Right atrium auricular region (tissue), 2 donors: ENCODE measurements around the gene ILF3. TPM values are rescaled to one million over a fixed set of nuclear protein-coding genes. Genes with fewer than 3 reads are reported as not detected.
A peak's percentile ranks its signal among the peaks of the same experiment; 100 is the strongest.
"Not testable (repeated sequence)": the region's sequence is repeated elsewhere in the genome, so short reads cannot be mapped to it uniquely, and the experiment has no call there.

Experiments
- DNase-seq: peaks from one replicate; pipeline ENCODE4 v3.0.0-alpha.2; 2019; ENCODE audit warnings: low spot score
- H3K27ac ChIP-seq, 2 donors: fragments of 200-600 bp; sonication (generic); 1 replicate in 1 of 2; 2 replicates in 1 of 2; pipeline ENCODE4 v1.5.1; 2016 to 2019
- H3K27me3 ChIP-seq, 2 donors: fragments of 200-600 bp; sonication (generic); one replicate each; pipeline versions ENCODE4 v1.5.1 to v1.6.0; 2017 to 2019
- H3K36me3 ChIP-seq: fragments of 200-600 bp; sonication (generic); one replicate; pipeline ENCODE4 v1.5.1; 2016
- H3K4me1 ChIP-seq, 2 donors: fragments of 200-600 bp; sonication (generic); one replicate each; pipeline versions ENCODE4 v1.5.1 to v1.6.0; 2017 to 2019
- H3K4me3 ChIP-seq, 2 donors: fragments of 200-600 bp; sonication (generic); 1 replicate in 1 of 2; 2 replicates in 1 of 2; pipeline ENCODE4 v1.5.1; 2017 to 2019; ENCODE audit warnings: mild to moderate bottlenecking in 1 of 2, moderate library complexity in 1 of 2
- H3K9me3 ChIP-seq, 2 donors: fragments of 200-600 bp; sonication (generic); one replicate each; pipeline ENCODE4 v1.5.1; 2019
- CTCF ChIP-seq, 2 donors: fragments of 200-600 bp; sonication (generic); IDR thresholded peaks; one replicate each; pipeline ENCODE4 v1.5.1; 2019; ENCODE audit warnings: antibody characterized with exemption in 2 of 2
- total RNA-seq, 2 donors: library from RNA; depleted of rRNA; stranded (reverse); fragments of >200 nt; gene quantifications; one replicate each; pipeline ENCODE4 v1.1.0, GENCODE V29; 2016

ILF3 gene
- total RNA-seq, 2 donors from 2014 or later = 59.2 to 75.1 TPM

- Histone ChIP-seq H3K27me3 (no peaks in the 10 kb centered on the region), H3K4me3 (no peak overlapping the region), H3K27ac (no peak overlapping the region), H3K4me1 (peaks cover 0 to 42% of the 10 kb centered on the region in 2 donors), H3K9me3 (no peaks in the 10 kb centered on the region), H3K36me3 (peaks cover 37% of the 10 kb centered on the region)
- DNase-seq = no peak
- TF ChIP-seq CTCF (IDR thresholded peaks at IDR 0.05) = no peak
Measured at GRCh38 chr19:10669246-10669645, 15.1 kb downstream of the ILF3 start.

- DNase-seq = no peak
- Histone ChIP-seq H3K4me1 (peaks cover 0 to 42% of the 10 kb centered on the region in 2 donors), H3K27ac (peak overlapping the region in 1 of 2 donors; percentile 39), H3K4me3 (no peak overlapping the region), H3K9me3 (no peaks in the 10 kb centered on the region), H3K27me3 (no peaks in the 10 kb centered on the region), H3K36me3 (peaks cover 37% of the 10 kb centered on the region)
- no peak for TF ChIP-seq CTCF (IDR thresholded peaks at IDR 0.05)
Measured at GRCh38 chr19:10670182-10670581, 16.0 kb downstream of the ILF3 start.

- peaks cover 42% of the 10 kb centered on the region for H3K36me3 ChIP-seq
- H3K4me3 ChIP-seq = no peak overlapping the region
- H3K9me3 ChIP-seq = no peaks in the 10 kb centered on the region
- H3K27ac ChIP-seq = no peak overlapping the region
- peaks cover 0 to 42% of the 10 kb centered on the region in 2 donors for H3K4me1 ChIP-seq
- DNase-seq = no peak
- H3K27me3 ChIP-seq = no peaks in the 10 kb centered on the region
- no peak for TF ChIP-seq CTCF (IDR thresholded peaks at IDR 0.05)
Measured at GRCh38 chr19:10670876-10671804, 17.0 kb downstream of the ILF3 start.

- Histone ChIP-seq H3K36me3 (peaks cover 41% of the 10 kb centered on the region), H3K4me1 (peaks cover 0 to 42% of the 10 kb centered on the region in 2 donors)
- not testable (repeated sequence) for H3K9me3 ChIP-seq, H3K27ac ChIP-seq, DNase-seq, H3K4me3 ChIP-seq, H3K27me3 ChIP-seq
Measured at GRCh38 chr19:10671922-10672321, 17.8 kb downstream of the ILF3 start.

- not testable (repeated sequence) for H3K27me3 ChIP-seq, H3K4me3 ChIP-seq, DNase-seq, H3K27ac ChIP-seq, H3K9me3 ChIP-seq
- H3K36me3 ChIP-seq = peaks cover 73% of the 10 kb centered on the region
- H3K4me1 ChIP-seq = peaks cover 0 to 18% of the 10 kb centered on the region in 2 donors
Measured at GRCh38 chr19:10675214-10675613, 21.1 kb downstream of the ILF3 start.

- Histone ChIP-seq H3K36me3 (peaks cover 79% of the 10 kb centered on the region), H3K27ac (no peak overlapping the region), H3K27me3 (no peaks in the 10 kb centered on the region), H3K4me3 (no peak overlapping the region), H3K4me1 (no peaks in the 10 kb centered on the region), H3K9me3 (no peaks in the 10 kb centered on the region)
- no peak for TF ChIP-seq CTCF (IDR thresholded peaks at IDR 0.05)
- no peak for DNase-seq
Measured at GRCh38 chr19:10677751-10678150, 23.6 kb downstream of the ILF3 start.
